NCI-H1048 (cell line): ENCODE results near the gene ANGPT4.

Experiments used
- DNase-seq: peaks from one replicate; lab custom pipeline; 2025; lab: John Stamatoyannopoulos, UW

Gene ANGPT4

GRCh38 chr20:940926-941325 lies 24.8 kb upstream of the ANGPT4 start:
- no peak for DNase-seq

- no peak for DNase-seq
Measured at GRCh38 chr20:939606-940005, 23.5 kb upstream of the ANGPT4 start.

DNA sequence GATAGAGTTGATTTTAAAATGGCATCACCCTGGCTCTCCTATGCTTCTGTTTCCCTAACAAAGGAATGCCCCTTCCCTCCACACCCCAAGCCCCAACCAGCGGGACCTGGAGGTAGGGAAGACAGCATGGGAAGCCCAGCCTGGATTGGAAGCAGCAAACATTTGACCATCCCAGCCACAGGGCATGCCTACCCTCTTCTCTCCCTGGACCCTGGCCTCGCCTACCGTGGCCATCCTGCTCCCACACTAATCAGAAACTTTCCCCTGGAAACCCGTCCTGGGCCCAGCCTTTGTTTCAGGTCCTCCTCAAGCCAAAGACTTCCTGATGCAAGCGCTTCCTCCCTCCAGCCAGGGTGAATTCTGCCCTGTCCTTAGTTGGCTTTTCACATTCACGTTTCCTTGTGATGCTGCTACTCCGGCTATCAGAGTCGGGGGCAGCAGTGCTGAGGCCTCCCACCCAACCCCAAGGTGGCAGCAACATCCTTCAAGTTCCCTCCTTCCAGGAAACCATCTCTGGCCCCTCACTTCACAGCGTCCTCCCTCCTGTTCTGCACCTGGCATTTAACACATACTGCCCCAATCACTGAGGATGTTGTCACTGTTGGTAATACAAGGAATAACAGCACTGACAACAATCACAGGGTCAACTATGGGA lies 18.2 kb upstream of the ANGPT4 start:
- no peak for DNase-seq

GRCh38 chr20:933029-933428 lies 16.9 kb upstream of the ANGPT4 start:
- no peak for DNase-seq

- no peak for DNase-seq
Measured at GRCh38 chr20:931401-931800, 15.3 kb upstream of the ANGPT4 start.

DNA sequence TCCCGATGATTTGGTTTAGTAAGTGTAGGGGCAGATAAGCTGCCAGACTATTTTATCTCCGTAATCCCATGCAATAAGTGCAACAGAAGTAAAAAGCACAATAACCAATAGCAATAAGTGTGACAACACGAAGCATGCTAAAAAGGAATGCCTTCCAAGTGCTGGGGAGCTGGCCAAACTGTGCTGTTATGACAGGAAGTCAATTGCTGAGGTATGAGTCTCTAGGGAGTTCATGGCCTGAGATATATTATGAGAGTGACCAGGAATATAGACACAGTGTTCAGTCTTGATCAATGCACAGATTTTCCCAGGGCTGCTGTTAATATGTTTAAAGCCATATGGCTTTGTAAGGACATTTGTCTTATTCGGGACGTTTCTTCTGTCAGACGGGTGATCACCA lies 10.5 kb upstream of the ANGPT4 start:
- no peak for DNase-seq

GRCh38 chr20:925516-925915 lies 9.4 kb upstream of the ANGPT4 start:
- no peak for DNase-seq

DNA sequence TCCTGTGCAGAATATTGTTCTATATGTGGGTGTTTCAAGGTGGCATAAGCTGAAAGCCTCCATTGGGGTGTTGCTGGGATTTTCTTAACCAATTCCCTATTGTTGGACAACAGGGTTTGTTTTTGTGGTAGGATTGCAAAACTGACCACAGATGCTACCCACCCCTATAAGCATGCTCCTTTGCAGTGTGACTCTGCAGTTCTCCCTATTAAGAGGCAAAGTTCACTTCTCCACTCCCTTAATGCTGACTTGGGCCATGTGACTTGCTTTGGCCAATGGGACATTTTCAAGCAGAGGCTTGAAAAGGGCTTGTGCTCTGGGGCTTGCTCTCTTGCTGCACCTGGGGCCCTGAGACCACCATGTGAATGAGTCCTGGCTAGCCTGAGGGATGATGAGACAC lies 8.5 kb upstream of the ANGPT4 start:
- no peak for DNase-seq

DNA sequence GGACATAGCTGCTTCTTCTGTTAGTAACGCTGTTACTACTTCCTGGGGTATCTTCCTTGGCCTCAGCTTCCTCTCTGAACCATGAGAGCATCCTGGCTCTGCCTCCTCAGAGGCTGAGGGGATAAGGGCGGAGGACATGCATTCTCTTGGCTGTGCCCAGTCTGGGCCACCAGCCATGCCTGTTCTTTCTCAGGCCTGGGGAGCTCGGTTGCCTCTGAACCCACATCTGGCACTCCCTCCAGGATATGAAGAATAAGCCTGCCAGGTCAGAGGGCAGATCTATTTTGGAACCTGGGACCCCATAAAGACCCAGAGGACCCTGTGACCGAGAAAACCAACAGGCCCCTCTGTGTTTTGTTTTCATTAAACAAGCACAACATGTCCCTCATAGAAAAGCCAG lies 6.6 kb upstream of the ANGPT4 start:
- no peak for DNase-seq

GRCh38 chr20:921068-921467 lies 4.9 kb upstream of the ANGPT4 start:
- no peak for DNase-seq

- DNase-seq, result no peak
Measured at GRCh38 chr20:920311-920710, 4.2 kb upstream of the ANGPT4 start.

DNA sequence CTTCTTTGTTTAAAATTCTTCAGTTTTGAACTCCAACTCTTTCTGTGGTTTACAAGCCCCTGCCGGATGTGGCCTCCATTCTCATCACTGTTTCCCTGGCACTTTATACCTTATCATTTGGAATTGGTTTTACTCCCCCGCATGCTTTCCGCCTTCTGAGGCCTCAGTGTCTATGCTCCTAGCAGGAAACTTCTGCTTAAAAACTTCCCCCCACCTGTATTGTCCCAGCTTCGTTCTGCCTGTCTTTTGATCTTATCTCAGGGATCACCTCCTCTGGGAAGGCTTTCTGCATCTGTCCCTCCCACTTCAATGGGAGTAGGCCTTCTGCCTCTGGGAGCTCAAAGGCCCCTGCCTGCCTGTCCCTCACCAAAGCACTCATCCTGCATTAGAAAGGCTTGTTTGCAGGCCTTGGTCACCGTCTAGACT lies 3.4 kb upstream of the ANGPT4 start:
- no peak for DNase-seq

- no peak for DNase-seq
Measured at GRCh38 chr20:917416-917815, 1.3 kb upstream of the ANGPT4 start.

- no peak for DNase-seq
Measured at GRCh38 chr20:916825-917224, 691 bp upstream of the ANGPT4 start.

- no peak for DNase-seq
Measured at GRCh38 chr20:914727-915498, 1.2 kb downstream of the ANGPT4 start.

DNA sequence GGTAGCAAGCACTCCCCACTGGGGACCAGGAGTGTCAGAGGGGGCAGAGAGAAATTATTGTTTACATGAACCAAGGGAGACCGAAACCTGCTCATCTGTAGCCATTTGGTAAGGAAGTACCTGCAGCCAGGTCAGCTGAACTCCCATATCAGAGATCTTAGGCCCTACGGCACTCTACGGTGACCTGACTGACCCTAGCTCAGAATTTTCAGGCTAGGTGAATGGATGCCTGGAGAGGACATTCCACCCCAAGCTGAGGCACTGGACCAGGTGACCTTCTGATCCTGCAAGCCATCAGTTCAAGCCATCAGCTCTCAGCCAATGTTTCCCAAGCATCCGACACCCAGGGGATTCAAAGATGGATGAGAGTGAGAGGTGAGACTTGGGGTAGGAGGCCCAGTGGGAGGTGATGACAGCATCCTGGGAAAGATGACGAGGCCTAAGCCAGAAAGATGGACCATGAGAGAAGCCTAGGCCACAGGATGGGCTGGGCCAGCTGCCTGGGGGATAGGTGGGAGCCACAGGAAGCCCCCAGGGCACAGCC lies 2.8 kb downstream of the ANGPT4 start:
- DNase-seq, result no peak

DNA sequence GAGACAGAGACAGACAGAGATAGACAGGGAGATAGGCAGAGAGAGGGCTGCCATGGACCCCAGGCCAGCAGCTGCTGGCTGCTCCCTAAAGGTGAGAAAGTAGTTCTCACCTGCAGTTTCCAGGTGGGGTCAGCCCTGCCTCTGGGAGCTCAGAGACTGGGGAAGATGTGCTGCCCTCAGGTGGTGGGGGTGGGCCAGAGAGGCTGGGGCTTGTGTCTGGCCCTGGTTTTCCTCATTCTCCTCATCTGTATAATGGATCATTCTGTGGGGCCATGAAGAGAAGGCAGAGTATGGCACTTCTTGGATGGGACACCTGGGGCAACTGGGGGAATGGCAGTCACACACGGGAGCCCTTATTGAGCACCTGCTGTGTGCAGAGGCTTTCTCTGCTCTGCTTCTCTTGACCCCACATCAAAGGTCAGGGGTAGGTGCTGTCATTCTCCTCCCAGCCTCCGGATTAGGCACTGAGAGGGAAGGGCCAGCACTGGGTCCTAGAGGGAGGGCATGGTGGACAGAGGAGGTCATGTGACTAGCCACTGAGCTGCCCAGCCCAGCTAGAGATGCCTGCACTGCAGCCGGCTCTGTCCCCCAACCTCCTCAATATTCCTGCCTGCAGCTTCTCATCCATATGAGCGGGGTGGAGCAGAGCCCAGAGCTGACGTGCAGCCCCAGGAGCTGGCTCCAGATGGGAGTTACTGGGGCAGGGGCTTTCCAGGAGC lies 4.1 kb downstream of the ANGPT4 start:
- DNase-seq, result no peak

GRCh38 chr20:910870-911770 lies 5.0 kb downstream of the ANGPT4 start:
- DNase-seq, result no peak

GRCh38 chr20:910132-910869 lies 5.8 kb downstream of the ANGPT4 start:
- DNase-seq, result no peak

DNA sequence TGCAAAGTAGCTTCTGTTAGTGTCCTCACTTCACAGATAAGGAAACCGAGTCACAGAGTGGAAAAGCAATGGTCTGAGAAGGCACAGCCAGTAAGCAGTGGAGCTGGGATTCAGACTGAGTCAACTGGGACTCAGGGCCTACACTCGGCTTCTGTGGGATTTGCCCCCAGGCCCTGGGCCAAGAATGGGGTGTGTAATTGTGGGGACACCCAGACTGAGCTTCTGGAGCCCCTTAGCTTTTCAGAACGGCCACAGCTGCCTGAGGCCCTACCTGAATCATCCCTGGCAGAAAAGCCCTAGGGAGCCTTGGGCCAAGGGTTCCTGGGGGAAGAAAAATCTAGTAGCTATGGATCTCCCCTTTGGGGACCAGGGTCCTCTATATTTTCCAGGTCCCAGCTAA lies 6.5 kb downstream of the ANGPT4 start:
- DNase-seq, result no peak

GRCh38 chr20:906703-907270 lies 9.3 kb downstream of the ANGPT4 start:
- DNase-seq, result no peak
